Colonic mucosa (tissue), 4 donors: ENCODE measurements around the gene GPS1. TPM values are rescaled to one million over a fixed set of nuclear protein-coding genes. Genes with fewer than 3 reads are reported as not detected.

Experiments used
- DNase-seq: peaks from one replicate; pipeline ENCODE4 v3.0.0-alpha.2; 2020
- H3K27ac ChIP-seq: fragments of 200-600 bp; one replicate; pipeline ENCODE4 v1.8.0; 2021
- H3K27me3 ChIP-seq: fragments of 200-600 bp; one replicate; pipeline ENCODE4 v1.8.0; 2021
- H3K36me3 ChIP-seq: fragments of 200-600 bp; one replicate; pipeline ENCODE4 v1.8.0; 2021
- H3K4me1 ChIP-seq: fragments of 200-600 bp; one replicate; pipeline ENCODE4 v1.8.0; 2021; ENCODE audit warnings: mild to moderate bottlenecking
- H3K4me3 ChIP-seq: fragments of 200-600 bp; one replicate; pipeline ENCODE4 v1.8.0; 2021
- H3K9ac ChIP-seq, 2 donors: one replicate each; pipeline ENCODE4 v1.7.0; 2013; ENCODE audit warnings: control low read depth in 2 of 2, low read depth in 2 of 2, low read length in 2 of 2
- H3K9me3 ChIP-seq: fragments of 200-600 bp; one replicate; pipeline ENCODE4 v1.8.0; 2021
- CTCF ChIP-seq: fragments of 200-600 bp; IDR thresholded peaks from one replicate; pipeline ENCODE4 v1.8.0; 2022; ENCODE audit warnings: antibody characterized with exemption, mild to moderate bottlenecking
- intact Hi-C: fragments of 100-400 bp; cut with DNase I; formaldehyde crosslinking; loops from one replicate; pipeline ENCODE4 v1.14.1; 2022
- total RNA-seq, 2 donors: library from RNA; stranded (reverse); fragmentation: NEBNext Ultra II Directional in 1 of 2; extraction: Animal tissue kit (Norgen Biotek cat#: 25700) in 1 of 2; gene quantifications; one replicate each; pipeline ENCODE4 v1.2.1, GENCODE V29; 2021
- donor health status: healthy.
- donor health status: DM: no; HTN: no; CAD: no.
- donor health status: DM: no; HTN: no; CAD: no.

The GPS1 gene
- total RNA-seq, 2 donors from 2014 or later = 70.8 to 129 TPM

- Histone ChIP-seq H3K9ac (no peak overlapping the region), H3K4me1 (peaks cover 16% of the 10 kb centered on the region), H3K27me3 (no peaks in the 10 kb centered on the region), H3K27ac (no peak overlapping the region), H3K9me3 (no peaks in the 10 kb centered on the region), H3K36me3 (peaks cover 6% of the 10 kb centered on the region), H3K4me3 (no peak overlapping the region)
- DNase-seq = no peak
- TF ChIP-seq CTCF = no peak
- intact Hi-C loops = no loop called here
Observed at GRCh38 chr17:82054351-82055022, 2.8 kb downstream of the GPS1 start.

GRCh38 chr17:82055023-82055964, 3.6 kb downstream of the GPS1 start:
- DNase-seq = no peak
- intact Hi-C loops = no loop called here
- Histone ChIP-seq H3K9ac (no peak overlapping the region), H3K9me3 (no peaks in the 10 kb centered on the region), H3K4me3 (no peak overlapping the region), H3K4me1 (peaks cover 16% of the 10 kb centered on the region), H3K36me3 (peaks cover 10% of the 10 kb centered on the region), H3K27ac (no peak overlapping the region), H3K27me3 (no peaks in the 10 kb centered on the region)
- TF ChIP-seq CTCF = no peak

GRCh38 chr17:82055965-82056728, 4.4 kb downstream of the GPS1 start:
- Histone ChIP-seq H3K9ac (no peak overlapping the region), H3K36me3 (peaks cover 18% of the 10 kb centered on the region), H3K27ac (no peak overlapping the region), H3K9me3 (no peaks in the 10 kb centered on the region), H3K4me1 (peaks cover 10% of the 10 kb centered on the region), H3K27me3 (no peaks in the 10 kb centered on the region), H3K4me3 (no peak overlapping the region)
- no peak for TF ChIP-seq CTCF
- intact Hi-C loops = no loop called here
- no peak for DNase-seq

GRCh38 chr17:82056729-82057621, 5.3 kb downstream of the GPS1 start:
- no peak for DNase-seq
- Histone ChIP-seq H3K36me3 (peaks cover 19% of the 10 kb centered on the region), H3K27ac (no peak overlapping the region), H3K9ac (no peak overlapping the region), H3K4me3 (no peak overlapping the region), H3K9me3 (no peaks in the 10 kb centered on the region), H3K4me1 (peaks cover 10% of the 10 kb centered on the region), H3K27me3 (no peaks in the 10 kb centered on the region)
- intact Hi-C loops = no loop called here
- no peak for TF ChIP-seq CTCF
